HUES48 (cell line): Measurements from ENCODE around the gene OR10H1.
"Not testable (repeated sequence)": the region's sequence is repeated elsewhere in the genome, so short reads cannot be mapped to it uniquely, and the experiment has no call there.

Experiments
- H3K27ac ChIP-seq: one replicate; pipeline ENCODE4 v1.7.0; 2013; ENCODE audit warnings: low read depth, low read length, inconsistent platforms
- H3K27me3 ChIP-seq: 2 replicates; pipeline ENCODE4 v1.6.1; 2013; ENCODE audit warnings: mild to moderate bottlenecking, low read length; ENCODE audit not compliant: control insufficient read depth, insufficient read depth
- H3K36me3 ChIP-seq: 2 replicates; pipeline ENCODE4 v1.6.1; 2013; ENCODE audit warnings: low read length; ENCODE audit not compliant: control insufficient read depth, insufficient read depth
- H3K4me1 ChIP-seq: 2 replicates; pipeline ENCODE4 v1.6.1; 2013; ENCODE audit warnings: mild to moderate bottlenecking, low read length; ENCODE audit not compliant: control insufficient read depth, insufficient read depth
- H3K4me3 ChIP-seq: 2 replicates; pipeline ENCODE4 v1.5.1; 2013; ENCODE audit warnings: mild to moderate bottlenecking, low read depth, low read length
- H3K9ac ChIP-seq: 2 replicates; pipeline ENCODE4 v1.6.1; 2013; ENCODE audit warnings: mild to moderate bottlenecking, low read depth, low read length, moderate library complexity
- H3K9me3 ChIP-seq: 2 replicates; pipeline ENCODE4 v1.6.1; 2013; ENCODE audit warnings: low read length; ENCODE audit not compliant: control insufficient read depth, insufficient read depth

The OR10H1 gene

DNA sequence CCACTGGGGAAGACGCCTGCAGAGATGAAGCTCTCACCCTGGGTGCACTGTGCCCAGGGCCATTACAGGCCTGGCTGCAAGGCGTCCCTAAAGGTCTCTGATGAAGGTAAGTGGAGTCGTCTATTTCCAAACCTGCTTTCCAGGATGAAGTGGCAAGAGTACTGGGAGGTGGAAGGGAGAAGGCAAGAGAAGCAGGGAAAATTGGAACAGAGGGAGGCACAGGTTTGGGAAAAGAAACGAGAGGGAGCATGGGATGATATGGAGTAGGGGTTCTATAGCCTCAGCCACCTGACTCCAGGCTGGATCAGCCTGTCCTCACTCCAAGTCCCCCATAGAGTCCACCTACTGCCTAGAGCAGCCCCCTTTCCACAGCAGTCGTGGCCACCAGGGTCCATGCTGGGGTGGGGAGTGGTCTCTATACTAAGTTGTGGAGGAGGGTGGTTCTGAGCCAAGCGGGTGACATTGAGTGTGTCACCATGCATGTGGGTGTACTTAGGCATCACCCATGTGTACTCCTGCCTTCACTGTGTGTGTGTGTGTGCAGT, 27.8 kb downstream of the OR10H1 start, which contains the start of gene OR10H5:
Gene OR10H5, plus strand, starts transcription at position 51 of the 545 bp plus-strand sequence. CDS start 6,388 bp downstream, outside the sequence.
- no peaks in the 10 kb centered on the region for H3K27me3 ChIP-seq
- H3K9ac ChIP-seq = no peak within 1 kb of the TSS
- H3K9me3 ChIP-seq = peaks cover 68% of the 10 kb centered on the region
- no peak within 1 kb of the TSS for H3K4me3 ChIP-seq
- H3K36me3 ChIP-seq = no peaks in the 10 kb centered on the region
- H3K27ac ChIP-seq = no peak within 1 kb of the TSS
- H3K4me1 ChIP-seq = no peaks in the 10 kb centered on the region

DNA sequence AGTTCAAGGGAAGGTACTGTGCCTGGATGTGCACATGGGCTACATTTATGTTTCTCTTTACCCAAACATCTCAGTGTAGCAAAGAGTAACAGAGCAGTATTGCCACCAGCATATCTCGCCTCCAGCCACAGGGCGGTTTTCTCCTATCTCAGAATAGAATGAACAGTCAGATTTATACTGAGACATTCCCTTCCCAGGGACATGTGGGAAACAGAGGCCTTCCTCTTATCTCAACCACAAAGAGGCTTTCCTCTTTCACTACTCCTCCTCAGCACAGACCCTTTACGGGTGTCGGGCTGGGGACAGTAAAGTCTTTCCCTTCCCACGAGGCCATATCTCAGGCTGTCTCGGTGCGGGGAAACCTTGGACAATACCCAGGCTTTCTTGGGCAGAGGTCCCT, 32.6 kb downstream of the OR10H1 start:
- peaks cover 62% of the 10 kb centered on the region for H3K9me3 ChIP-seq
- not testable (repeated sequence) for H3K4me1 ChIP-seq, H3K27ac ChIP-seq, H3K9ac ChIP-seq, H3K36me3 ChIP-seq, H3K27me3 ChIP-seq, H3K4me3 ChIP-seq

DNA sequence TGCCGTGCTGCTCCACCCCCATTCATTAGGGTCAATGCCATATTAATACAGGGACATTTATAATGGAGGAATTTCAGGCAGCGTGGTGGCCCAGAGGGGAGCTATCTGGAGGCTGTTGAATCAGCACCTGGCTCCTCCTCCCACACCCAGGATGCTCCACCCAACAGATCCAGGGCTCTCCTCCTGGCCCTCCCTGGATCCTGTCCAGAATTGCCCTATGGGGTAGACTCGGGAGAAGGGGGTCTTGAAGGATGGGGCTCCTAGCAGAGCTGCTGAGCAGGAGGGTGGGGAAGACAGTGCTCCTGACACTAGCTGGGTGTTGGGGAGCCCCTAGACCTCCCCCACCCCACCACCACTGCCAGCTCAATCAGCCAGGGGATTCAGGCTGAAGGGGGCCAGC, 33.3 kb downstream of the OR10H1 start:
- H3K27me3 ChIP-seq = no peaks in the 10 kb centered on the region
- no peak overlapping the region for H3K9ac ChIP-seq
- peaks cover 62% of the 10 kb centered on the region for H3K9me3 ChIP-seq
- no peak overlapping the region for H3K27ac ChIP-seq
- H3K36me3 ChIP-seq = no peaks in the 10 kb centered on the region
- H3K4me1 ChIP-seq = no peaks in the 10 kb centered on the region
- H3K4me3 ChIP-seq = no peak overlapping the region

DNA sequence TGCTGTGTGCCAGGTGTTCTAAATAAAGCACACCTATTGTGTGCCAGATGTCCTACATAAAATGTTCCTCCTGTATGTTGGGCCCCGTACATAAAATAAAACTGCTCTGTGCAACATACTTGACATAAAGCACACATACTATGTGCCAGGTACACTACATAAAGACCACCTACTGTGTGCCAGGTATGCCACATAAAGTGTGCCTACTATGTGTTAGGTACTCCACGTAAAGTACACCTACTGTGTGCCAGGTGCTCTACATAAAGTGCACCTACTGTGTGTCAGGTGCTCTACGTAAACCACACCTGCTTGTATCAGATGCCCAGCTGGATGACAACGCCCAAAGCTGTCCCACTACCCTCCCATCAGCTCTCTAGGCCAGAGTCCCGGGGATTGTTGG, 33.8 kb downstream of the OR10H1 start:
- peaks cover 62% of the 10 kb centered on the region for H3K9me3 ChIP-seq
- H3K36me3 ChIP-seq = no peaks in the 10 kb centered on the region
- H3K27ac ChIP-seq = no peak overlapping the region
- no peak overlapping the region for H3K4me3 ChIP-seq
- H3K4me1 ChIP-seq = no peaks in the 10 kb centered on the region
- H3K9ac ChIP-seq = no peak overlapping the region
- H3K27me3 ChIP-seq = no peaks in the 10 kb centered on the region

DNA sequence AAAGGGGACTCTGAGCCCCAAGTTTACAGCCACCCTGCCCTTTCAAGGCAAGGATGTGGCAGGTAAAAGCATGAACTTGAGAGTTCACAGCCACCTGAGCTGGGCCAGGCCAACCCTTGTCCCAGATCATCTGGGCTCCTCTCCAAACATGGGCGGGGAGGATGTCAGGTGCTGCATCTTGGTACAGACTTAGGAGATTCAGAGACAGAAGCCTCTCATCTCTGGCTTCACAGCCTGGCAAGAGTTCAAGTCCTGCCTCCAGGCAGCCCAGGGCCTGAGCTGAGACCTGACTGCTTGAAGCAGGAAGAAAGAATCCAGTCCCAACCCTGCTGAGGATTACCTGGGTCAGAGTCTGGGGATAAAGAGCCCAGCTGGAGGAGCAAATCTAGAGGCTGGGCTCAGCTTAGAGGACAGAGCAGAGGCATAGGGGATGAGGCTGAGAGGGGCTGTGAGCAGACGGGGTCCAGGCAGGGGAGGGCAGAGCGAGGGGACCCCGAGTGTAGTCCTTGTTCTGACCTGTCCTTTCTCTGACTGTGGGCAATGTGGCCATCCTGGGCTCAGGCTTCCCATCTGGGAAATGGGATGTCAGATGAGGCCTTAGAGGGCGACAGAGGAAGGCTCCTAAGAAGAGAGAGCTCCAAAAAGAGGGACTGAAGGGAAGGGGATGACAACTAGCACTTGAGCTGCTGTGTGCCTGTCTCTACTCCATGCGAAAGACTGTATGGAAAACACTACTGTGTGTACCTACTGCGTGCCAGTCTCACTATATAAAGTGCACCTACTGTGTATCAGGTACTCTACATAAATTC, 34.6 kb downstream of the OR10H1 start:
- no peaks in the 10 kb centered on the region for H3K4me1 ChIP-seq
- H3K9ac ChIP-seq = no peak overlapping the region
- H3K27me3 ChIP-seq = no peaks in the 10 kb centered on the region
- no peak overlapping the region for H3K27ac ChIP-seq
- H3K36me3 ChIP-seq = no peaks in the 10 kb centered on the region
- no peak overlapping the region for H3K4me3 ChIP-seq
- peaks cover 68% of the 10 kb centered on the region for H3K9me3 ChIP-seq

DNA sequence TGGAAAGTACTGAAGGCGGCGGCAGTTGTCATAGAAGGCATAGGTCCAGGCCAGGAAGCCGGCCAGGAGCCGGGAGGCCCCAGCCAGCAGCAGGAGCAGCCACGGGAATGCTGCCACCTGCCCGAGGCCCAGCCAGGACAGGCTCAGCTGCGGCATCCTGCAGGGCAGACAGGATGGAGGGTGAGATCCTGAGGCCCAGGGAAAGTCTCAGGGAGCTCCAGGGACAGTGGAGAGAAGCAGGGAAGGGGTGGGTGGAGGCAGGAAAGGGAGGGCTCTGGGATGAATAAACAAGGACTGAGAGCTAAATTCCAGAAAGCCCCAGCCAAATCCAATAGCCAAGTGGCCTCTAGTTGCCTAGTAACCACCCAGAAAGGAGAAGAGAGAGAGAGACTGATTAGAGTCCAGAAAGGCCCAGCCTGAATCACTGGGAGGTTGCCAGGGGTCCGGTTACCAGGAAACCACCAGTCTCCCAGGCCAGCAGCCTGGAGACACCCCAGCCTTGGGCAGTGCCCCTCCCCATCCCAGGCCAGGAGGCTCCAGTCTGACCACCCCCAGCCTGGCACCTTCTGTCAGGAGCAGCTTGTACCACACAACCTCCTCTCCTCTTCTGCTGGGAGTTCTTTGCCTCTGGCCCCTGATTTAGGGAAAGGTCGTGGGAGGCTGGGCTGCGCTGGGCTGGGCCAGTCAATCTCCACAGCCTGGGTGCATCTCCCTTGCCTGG, 35.5 kb downstream of the OR10H1 start:
- no peaks in the 10 kb centered on the region for H3K36me3 ChIP-seq
- H3K9ac ChIP-seq = no peak overlapping the region
- H3K4me1 ChIP-seq = no peaks in the 10 kb centered on the region
- H3K4me3 ChIP-seq = no peak overlapping the region
- H3K27ac ChIP-seq = no peak overlapping the region
- H3K9me3 ChIP-seq = peaks cover 77% of the 10 kb centered on the region
- no peaks in the 10 kb centered on the region for H3K27me3 ChIP-seq

DNA sequence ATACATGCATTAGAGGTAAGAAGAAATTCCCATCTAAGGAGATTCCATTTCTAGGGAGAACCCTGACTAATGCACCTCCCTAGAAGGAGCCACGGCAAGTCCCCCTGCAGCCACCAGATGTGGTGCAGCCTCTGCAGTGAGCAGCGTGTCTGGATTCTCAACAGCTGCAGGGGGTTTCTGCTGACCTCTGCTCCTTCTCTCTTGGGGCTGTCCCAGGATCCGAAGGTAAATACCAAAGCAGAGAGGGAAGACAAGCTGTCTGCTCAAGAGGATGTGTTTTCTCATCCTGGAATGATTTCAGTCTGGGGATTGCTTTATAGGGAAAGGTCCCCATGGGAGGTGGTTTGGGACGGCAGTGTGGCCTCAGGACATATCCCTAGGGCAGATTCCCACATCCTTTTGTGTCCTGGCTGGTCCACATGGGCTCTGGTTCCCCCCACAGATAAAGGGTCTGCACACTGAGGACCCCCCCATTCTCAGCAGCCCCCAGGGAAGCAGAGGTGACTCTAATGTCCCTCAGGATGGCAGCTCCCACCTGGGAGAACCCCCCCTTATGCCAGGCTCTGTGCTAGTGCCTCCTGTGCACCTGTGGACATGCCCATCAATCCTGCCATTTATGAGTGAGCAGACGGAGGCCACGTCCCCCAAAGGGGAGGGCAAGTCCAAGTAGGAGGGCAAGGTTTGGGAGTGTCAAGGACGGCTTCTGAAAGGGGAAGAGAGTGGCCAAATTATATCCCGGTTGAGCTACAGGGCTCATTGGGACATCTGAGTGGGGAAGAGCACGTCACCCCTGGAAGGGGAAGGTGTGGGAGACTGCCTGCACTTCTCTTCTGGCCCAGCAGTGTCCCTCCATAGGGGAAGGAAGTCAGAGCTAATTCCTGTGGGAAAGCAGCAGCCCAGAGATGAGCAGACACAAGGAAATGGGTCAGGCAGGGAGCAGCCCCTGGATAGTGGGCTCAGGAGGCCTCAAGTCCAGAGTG, 38.2 kb downstream of the OR10H1 start:
- Histone ChIP-seq H3K36me3 (no peaks in the 10 kb centered on the region), H3K27ac (no peak overlapping the region), H3K4me1 (no peaks in the 10 kb centered on the region)

DNA sequence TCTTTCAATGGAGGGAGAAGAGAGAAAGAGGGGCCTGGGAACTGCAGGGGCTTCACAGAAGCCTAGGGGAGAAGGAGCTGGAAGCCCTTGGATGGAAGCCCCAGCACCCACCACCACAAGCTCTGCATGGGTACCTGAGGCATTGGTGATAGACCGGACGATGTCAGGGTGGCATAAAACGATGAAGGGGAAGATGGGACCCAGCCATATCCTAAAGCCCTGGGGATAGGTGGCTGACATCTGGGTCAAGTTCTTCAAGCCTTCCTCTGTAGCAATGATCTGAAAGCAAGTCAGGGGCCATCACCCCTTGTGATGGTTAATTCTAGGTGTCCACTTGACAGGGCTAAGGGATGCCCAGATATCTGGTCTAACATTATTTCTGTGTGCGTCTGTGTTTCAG, 39.2 kb downstream of the OR10H1 start:
- Histone ChIP-seq H3K36me3 (no peaks in the 10 kb centered on the region), H3K9ac (no peak overlapping the region), H3K4me1 (no peaks in the 10 kb centered on the region), H3K27ac (no peak overlapping the region), H3K4me3 (no peak overlapping the region), H3K9me3 (peaks cover 81% of the 10 kb centered on the region), H3K27me3 (no peaks in the 10 kb centered on the region)

More for the DNA sequence above, 38.2 kb downstream of the OR10H1 start:
- no peak overlapping the region for H3K9ac ChIP-seq
- H3K4me3 ChIP-seq = no peak overlapping the region
- H3K9me3 ChIP-seq = peaks cover 84% of the 10 kb centered on the region
- H3K27me3 ChIP-seq = no peaks in the 10 kb centered on the region

DNA sequence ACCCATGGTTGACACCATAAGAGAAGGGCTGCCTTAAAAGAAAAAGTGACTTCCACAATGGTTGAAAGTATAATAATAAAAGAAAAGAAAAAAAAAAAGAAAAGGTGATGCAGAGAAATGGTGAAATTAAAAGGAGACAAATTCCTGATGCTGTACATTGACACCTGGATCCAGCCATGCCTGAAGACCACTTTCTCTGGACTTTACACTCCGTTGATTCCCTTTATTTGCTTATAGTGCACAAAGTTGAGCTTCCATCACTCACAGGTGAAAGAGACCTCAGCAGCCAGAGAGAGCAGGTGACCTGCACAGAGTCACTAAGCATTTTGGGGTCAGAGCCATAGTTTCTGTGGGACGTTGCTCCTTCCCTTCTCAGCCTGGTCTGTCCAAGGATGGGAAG, 40.2 kb downstream of the OR10H1 start:
- Histone ChIP-seq H3K4me1 (no peaks in the 10 kb centered on the region), H3K9ac (no peak overlapping the region), H3K36me3 (no peaks in the 10 kb centered on the region), H3K4me3 (no peak overlapping the region), H3K27me3 (no peaks in the 10 kb centered on the region), H3K27ac (no peak overlapping the region), H3K9me3 (peaks cover 82% of the 10 kb centered on the region)

DNA sequence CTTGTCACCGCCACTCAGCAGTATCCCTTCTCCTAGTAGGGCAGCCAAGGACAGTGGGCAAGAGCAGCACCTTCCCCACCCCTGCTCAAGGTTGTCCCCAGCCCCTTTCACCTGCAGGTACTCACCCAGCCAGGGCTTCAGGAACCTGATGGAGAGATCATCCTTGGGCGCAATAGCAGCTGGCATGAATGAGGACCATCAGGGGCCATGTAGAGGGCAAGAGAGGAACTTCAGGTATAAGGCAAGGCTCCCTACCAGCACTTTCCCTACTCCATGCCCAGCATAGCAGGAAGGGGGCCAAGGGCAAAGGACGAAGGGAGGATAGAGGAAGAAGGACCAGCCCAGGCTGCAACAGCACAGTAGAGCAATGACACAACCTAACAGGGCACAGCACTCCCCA, 41.3 kb downstream of the OR10H1 start:
- H3K36me3 ChIP-seq, H3K27me3 ChIP-seq, H3K9ac ChIP-seq, H3K4me3 ChIP-seq, H3K4me1 ChIP-seq, H3K27ac ChIP-seq: not testable (repeated sequence)
- peaks cover 84% of the 10 kb centered on the region for H3K9me3 ChIP-seq
